GM18505 (cell line): ENCODE measurements around the gene SLC44A5.
"Not testable (repeated sequence)": the region's sequence is repeated elsewhere in the genome, so short reads cannot be mapped to it uniquely, and the experiment has no call there.

Experiments
- ATAC-seq: cut with Tn5 transposase; IDR thresholded peaks from one replicate; pipeline ENCODE4 v1.9.1; 2021; ENCODE audit not compliant: unreplicated experiment
- POLR2A ChIP-seq: IDR thresholded peaks from 4 replicates; pipeline ENCODE4 v1.6.1; 2011; ENCODE audit warnings: borderline replicate concordance; ENCODE audit not compliant: insufficient read depth, insufficient read length; ENCODE audit errors: extremely low read depth

Gene SLC44A5

DNA sequence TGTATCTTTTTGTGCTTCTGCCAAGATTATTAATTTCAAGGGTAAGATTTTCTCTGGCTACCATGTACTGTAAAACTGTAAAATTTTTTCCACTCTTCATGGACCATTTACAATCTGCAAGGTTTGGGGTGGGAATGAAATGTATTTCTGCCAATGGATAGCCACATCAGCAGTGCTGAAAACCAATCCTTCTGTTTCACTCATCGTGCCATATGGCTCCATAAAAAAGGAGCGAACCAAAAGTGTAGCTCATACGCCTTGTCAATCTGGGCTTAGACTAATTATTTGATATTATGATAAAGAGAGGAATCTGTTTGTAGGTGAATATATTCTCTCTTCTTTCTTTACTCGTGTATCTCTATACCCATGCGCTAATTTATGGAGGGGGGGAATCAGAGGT is 3.0 kb upstream of the SLC44A5 start:
- TF ChIP-seq POLR2A: no peak
- no peak for ATAC-seq

- no peak for ATAC-seq
- no peak for TF ChIP-seq POLR2A
These were observed 2.1 kb upstream of the SLC44A5 start for GRCh38 chr1:75612976-75613375.

DNA sequence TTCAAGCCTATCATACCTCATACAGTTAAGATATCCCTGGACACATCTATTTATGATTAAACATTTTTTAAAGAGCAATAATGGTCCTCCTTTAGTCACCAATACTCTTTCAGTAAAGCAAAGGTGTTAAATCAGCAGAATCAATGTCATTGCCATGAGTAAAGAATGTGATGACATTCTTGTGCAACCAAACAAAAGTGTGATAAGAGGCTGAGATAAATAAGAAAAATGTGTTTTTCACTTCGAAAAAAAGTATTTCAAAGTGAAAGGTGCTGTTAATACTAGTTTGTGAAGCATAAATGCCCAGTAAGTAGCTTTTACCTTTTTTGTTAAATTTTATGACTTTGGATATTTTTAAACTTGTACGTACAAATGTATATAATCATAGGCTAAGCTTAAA is 8.4 kb downstream of the SLC44A5 start:
- ATAC-seq: no peak
- no peak for TF ChIP-seq POLR2A

- TF ChIP-seq POLR2A: no peak
- no peak for ATAC-seq
These were observed 10.1 kb downstream of the SLC44A5 start for GRCh38 chr1:75600781-75601180.

DNA sequence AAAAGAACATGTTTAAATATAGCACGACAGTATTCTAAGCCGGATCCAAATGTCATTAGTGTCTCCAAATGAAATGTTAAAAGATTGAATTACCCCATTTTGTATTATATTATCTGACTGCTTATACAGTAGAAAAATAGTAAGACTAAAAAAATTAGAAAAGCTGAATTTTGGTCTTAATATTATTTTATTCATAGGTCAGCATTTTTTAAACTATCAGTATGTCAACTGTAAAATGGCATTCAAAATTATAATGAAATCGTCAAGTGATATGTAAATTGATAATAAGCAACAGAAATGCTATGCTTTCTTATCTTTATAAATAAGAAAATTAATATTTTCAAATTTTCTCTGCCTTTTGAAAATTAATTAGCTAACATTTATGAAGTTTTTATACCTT is 16.6 kb downstream of the SLC44A5 start:
- no peak for ATAC-seq
- no peak for TF ChIP-seq POLR2A

GRCh38 chr1:75593457-75593856 is 17.5 kb downstream of the SLC44A5 start:
- ATAC-seq: not testable (repeated sequence)

- TF ChIP-seq POLR2A: no peak
- ATAC-seq: no peak
These were observed 21.3 kb downstream of the SLC44A5 start for GRCh38 chr1:75589637-75590036.

GRCh38 chr1:75588779-75589475 is 22.0 kb downstream of the SLC44A5 start:
- no peak for ATAC-seq
- TF ChIP-seq POLR2A: no peak

DNA sequence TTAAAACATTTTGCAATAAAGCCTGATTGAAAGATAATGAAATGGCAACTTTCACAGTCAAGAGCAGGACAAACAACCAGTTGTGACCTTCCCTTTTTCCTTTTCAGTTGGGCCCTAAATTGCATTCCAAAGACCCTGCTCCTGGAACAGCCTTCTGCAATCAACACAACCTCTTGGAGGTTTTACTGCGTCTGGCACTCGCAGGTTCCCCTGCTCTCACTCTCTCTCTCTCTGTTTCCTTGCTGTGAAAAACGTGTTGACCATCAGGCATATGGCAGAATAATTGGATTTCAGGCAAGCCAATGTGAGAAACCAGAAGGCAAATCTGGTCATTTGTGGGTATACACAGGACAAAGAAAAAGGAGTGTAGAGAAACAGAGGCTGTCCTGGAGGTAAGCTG is 23.2 kb downstream of the SLC44A5 start:
- no peak for TF ChIP-seq POLR2A
- ATAC-seq: no peak

- TF ChIP-seq POLR2A: no peak
- ATAC-seq: no peak
These were observed 27.6 kb downstream of the SLC44A5 start for GRCh38 chr1:75583282-75583681.

- no peak for ATAC-seq
- TF ChIP-seq POLR2A: no peak
These were observed 28.1 kb downstream of the SLC44A5 start for GRCh38 chr1:75582725-75583261.

GRCh38 chr1:75579046-75579445 is 31.9 kb downstream of the SLC44A5 start:
- TF ChIP-seq POLR2A: no peak
- no peak for ATAC-seq

- no peak for ATAC-seq
- no peak for TF ChIP-seq POLR2A
These were observed 35.1 kb downstream of the SLC44A5 start for GRCh38 chr1:75575837-75576236.

DNA sequence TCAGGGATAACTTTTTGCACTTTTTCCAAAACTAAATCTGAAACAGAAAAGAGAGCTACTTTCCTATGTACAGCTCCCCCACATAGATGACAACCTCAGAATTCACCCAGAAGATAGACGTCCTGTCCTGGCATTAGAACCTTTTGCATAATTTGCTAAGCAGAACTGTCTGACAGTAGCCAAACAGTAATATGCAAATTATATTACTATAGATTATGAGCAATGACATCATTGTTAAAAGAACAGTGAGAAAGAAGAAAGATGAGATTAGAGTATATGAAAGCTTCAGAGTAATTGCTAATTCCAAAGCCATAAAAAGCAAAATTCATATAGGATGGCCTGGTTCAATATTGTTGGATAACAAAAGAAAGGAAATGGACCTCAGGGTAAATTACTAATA is 43.7 kb downstream of the SLC44A5 start:
- TF ChIP-seq POLR2A: no peak
- ATAC-seq: no peak

DNA sequence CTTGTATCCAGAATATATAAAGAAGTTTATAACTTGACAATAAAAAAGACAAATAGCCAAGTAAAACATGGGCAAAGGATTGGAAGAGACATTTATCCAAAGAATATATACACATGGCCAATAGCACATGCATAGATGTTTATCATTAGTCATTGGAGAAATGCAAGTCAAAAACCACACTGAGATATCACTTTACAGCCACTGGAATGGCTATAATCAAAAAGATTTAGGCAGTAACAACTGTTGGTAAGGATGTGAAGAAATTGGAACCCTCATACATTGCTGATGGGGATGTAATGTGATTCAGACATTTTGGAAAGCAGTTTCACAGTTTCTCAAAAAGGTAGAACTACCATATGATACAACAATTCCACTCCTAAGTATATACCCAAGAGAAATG is 51.1 kb downstream of the SLC44A5 start:
- ATAC-seq: no peak
- TF ChIP-seq POLR2A: no peak
